Activated CD4-positive, alpha-beta memory T cell treated with anti-CD3 and anti-CD28 coated beads, Interleukin-2, amount 10 ng/mL, durations not matched to agents 7 days and 5 days (primary cell): ENCODE data around the gene CRKL. TPM values are rescaled to one million over a fixed set of nuclear protein-coding genes. Genes with fewer than 3 reads are reported as not detected.

ENCODE experiments used
- CTCF ChIA-PET: fragments of 350-600 bp; sonication (Branson Sonifier 250); formaldehyde crosslinking; loops from one replicate; lab custom pipeline; 2021; ENCODE audit warnings: antibody characterized with exemption, inconsistent platforms; lab: Charles Lee
- POLR2A ChIA-PET: fragments of 350-600 bp; sonication (Branson Sonifier 250); formaldehyde crosslinking; loops from one replicate; lab custom pipeline; 2021; ENCODE audit warnings: antibody characterized with exemption; lab: Charles Lee
- DNase-seq: peaks from one replicate; pipeline ENCODE4 v3.0.0-alpha.2; 2020
- H3K27ac Mint-ChIP-seq: one replicate; pipeline ENCODE4 v1.8.0; 2021; ENCODE audit warnings: mild to moderate bottlenecking, mixed read lengths
- H3K27me3 Mint-ChIP-seq: one replicate; pipeline ENCODE4 v1.8.0; 2021; ENCODE audit warnings: mixed read lengths
- H3K36me3 Mint-ChIP-seq: one replicate; pipeline ENCODE4 v1.8.0; 2021; ENCODE audit warnings: low read depth, mixed read lengths
- H3K4me1 Mint-ChIP-seq: one replicate; pipeline ENCODE4 v1.8.0; 2021; ENCODE audit warnings: mixed read lengths
- H3K4me3 Mint-ChIP-seq: one replicate; pipeline ENCODE4 v1.8.0; 2021; ENCODE audit warnings: mild to moderate bottlenecking, mixed read lengths
- H3K9me3 Mint-ChIP-seq: one replicate; pipeline ENCODE4 v1.8.0; 2021; ENCODE audit warnings: mixed read lengths
- total RNA-seq, 2 experiments: library from RNA; stranded (reverse); gene quantifications; one replicate each; pipeline ENCODE4 v1.2.3, GENCODE V29; 2021

The CRKL gene
- total RNA-seq, 2 experiments from 2014 or later, result 84.8 to 88.2 TPM

DNA sequence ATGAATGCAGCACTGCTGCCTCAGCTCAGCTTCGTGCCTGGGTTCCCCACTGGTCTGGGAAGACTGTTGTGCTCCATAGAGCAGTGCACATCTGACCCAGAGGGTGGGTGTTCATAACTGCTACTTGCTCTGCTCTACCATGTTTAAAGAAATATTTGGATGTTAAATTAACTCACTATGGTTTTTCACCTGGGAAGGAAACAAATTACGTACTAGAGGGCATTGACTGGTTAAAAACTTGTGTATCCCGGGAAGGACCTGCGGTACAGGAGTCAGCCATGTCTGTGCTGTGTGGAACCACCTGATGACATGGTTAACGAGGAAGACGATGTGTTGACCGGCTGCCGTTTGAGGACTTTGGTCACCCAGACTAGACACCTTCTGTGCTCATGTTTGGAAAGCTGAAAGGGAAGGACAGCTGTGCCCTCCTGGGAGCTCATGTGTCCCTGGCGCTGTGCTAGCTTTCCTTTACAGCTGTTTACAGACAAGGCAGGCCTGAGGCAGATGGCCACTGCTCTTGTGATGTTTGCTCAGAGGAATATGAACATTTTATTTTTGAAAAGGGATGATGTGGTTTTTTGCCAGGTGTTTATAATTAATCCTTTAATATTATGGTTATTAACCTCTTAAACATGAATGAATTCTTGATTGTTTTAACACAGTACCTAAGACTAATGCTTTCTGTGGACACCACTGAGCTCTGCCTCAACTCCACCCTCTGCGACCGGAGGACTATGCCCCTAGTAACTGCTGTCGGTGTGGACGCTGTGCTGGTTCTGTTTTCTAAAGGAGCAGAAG lies 35.5 kb downstream of the CRKL start:
- peaks cover 14% of the 10 kb centered on the region for H3K4me1 Mint-ChIP-seq

DNA sequence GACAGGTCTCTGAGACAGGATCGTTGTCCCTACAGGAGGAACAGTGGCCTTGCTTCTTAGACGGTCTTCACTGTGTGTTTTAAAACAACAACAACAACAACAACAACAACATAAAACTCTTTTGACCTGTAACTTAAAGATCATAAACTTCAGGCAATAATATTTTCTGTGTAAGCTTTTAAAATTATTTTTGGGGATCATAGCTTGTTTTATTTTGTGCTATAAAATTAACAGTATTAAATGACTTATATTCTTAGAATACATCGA lies 36.1 kb downstream of the CRKL start:
- H3K4me3 Mint-ChIP-seq, result no peak overlapping the region
- no peak overlapping the region for H3K27ac Mint-ChIP-seq
- H3K36me3 Mint-ChIP-seq, result peaks cover 37% of the 10 kb centered on the region
- CTCF ChIA-PET, result interaction anchor here (0.9 to 1.2 kb wide), 2 partner anchors 8 to 68 kb away, joined by 4 to 8 read pairs; no protein-coding TSS in a partner anchor
- DNase-seq, result no peak
- peaks cover 11% of the 10 kb centered on the region for H3K27me3 Mint-ChIP-seq
- H3K4me1 Mint-ChIP-seq, result peaks cover 12% of the 10 kb centered on the region
- POLR2A ChIA-PET, result interaction anchor here (1.4 kb wide), 1 partner anchor 28 kb away, joined by 3 read pairs; no protein-coding TSS in a partner anchor
- no peaks in the 10 kb centered on the region for H3K9me3 Mint-ChIP-seq

More for the DNA sequence above, 35.5 kb downstream of the CRKL start:
- Mint-ChIP-seq H3K9me3 (no peaks in the 10 kb centered on the region), H3K27ac (no peak overlapping the region), H3K4me3 (no peak overlapping the region), H3K36me3 (peaks cover 41% of the 10 kb centered on the region), H3K27me3 (peaks cover 6% of the 10 kb centered on the region)
- ChIA-PET CTCF (interaction anchor here (0.9 kb wide), 1 partner anchor 9 kb away, joined by 8 read pairs; no protein-coding TSS in a partner anchor), POLR2A (interaction anchor here (1.4 kb wide), 1 partner anchor 29 kb away, joined by 3 read pairs; no protein-coding TSS in a partner anchor)
- no peak for DNase-seq

DNA sequence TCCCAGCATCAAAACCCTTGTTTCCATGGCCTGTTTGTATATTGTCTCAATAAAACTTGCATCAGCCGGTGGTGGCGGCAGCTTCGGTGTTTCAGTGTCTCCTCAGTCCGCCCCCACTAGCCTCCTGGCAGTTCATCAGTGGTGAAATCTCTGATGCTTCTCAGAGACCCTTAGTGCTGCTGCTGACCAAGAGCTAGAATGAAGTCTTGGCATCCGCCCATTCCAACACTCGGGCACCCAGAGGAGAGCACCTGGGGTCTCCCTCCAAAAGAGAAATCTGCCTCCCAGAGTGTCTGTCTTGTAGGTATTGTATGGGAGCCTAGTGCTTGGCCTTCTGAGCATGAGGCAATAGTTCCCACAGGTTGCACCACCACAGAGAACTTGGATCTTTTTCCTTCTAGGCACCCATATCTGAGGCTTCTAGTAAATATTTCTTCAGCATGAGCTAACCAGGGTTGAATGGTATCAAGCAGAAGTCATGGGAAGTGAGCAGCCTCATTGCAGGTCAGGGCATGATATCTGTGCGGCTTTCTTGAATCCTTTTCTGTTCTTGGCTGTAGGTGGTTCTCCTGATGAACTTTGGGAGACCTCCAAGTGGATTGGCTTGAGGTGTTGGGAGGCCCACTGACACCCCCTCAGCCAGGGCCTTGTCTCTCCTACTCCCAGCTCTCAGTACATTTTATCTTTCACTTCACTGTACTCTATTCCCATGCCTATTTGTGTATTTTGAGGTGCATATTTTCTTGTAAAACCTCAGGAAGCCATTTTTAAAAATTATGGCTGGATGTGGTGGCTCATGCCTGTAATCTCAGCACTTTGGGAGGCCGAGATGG lies 36.7 kb downstream of the CRKL start:
- Mint-ChIP-seq H3K4me3 (no peak overlapping the region), H3K9me3 (no peaks in the 10 kb centered on the region), H3K27me3 (peaks cover 13% of the 10 kb centered on the region), H3K27ac (no peak overlapping the region), H3K4me1 (peaks cover 12% of the 10 kb centered on the region), H3K36me3 (peaks cover 36% of the 10 kb centered on the region)
- POLR2A ChIA-PET, result interaction anchor here (1.4 kb wide), 1 partner anchor 28 kb away, joined by 3 read pairs; no protein-coding TSS in a partner anchor
- CTCF ChIA-PET, result interaction anchor here (1.2 kb wide), 1 partner anchor 68 kb away, joined by 4 read pairs; no protein-coding TSS in a partner anchor
- DNase-seq, result no peak

DNA sequence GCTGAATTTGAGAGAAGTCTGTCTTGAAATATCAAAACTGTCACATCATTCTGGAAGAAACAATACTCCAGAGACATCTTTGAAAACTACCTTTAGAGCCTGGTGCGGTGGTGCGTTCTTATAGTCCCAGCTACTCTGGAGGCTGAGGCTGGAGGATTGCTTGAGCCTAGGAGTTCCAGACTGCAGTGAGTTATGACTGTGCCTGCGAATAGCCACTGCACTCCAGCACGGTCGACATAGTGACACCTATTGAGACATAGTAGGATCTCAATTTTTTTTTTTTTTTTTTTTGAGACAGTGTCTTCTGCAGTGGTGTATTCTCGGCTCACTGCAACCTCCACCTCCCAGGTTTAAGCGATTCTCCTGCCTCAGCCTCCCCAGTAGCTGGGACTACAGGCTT lies 38.3 kb downstream of the CRKL start:
- Mint-ChIP-seq H3K27me3 (peaks cover 20% of the 10 kb centered on the region), H3K4me1 (peaks cover 4% of the 10 kb centered on the region), H3K9me3 (no peaks in the 10 kb centered on the region), H3K27ac (no peak overlapping the region), H3K36me3 (peaks cover 27% of the 10 kb centered on the region), H3K4me3 (no peak overlapping the region)
- no peak for DNase-seq
- ChIA-PET POLR2A (no interaction called here), CTCF (interaction anchor here (1.0 kb wide), 1 partner anchor 17 kb away, joined by 5 read pairs; no protein-coding TSS in a partner anchor)

DNA sequence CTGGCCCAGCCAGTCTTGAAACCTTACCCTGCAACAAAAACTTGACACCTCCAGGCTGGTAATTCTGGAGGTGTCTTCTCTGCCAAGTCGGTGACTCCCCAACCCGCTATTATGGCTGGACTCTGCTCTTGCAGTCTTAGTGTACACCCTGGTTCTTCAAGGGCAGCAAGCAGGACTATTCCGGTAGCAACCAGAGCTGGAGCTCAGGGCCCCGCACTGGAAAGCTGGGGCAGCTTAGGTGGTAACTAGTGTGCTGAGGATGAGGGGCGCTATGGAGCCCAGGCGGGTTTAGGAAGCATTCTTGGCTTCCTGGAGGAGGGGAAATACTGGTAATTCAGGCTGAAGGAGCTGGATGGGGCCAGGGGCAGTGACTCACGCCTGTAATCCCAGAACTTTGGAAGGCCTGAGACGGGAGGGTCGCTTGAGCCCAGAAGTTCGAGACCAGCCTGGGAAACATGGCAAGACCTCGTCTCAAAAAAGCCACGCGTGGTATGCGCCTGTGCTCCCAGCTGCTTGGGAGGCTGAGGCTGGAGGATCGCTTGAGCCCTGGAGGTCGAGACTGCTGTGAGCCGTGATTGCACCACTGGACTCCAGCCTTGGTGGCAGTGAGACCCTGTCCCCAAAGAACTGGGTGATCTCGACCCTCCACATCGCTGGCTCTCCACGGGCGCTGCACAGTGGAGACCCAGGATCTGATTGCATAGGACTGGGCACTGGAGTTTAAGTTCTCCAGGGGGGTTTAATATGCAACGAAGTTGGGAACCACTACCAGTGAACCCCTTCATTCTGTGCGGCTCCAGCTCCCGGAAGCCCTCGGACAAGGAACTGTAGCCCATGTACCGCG lies 39.3 kb downstream of the CRKL start:
- peaks cover 4% of the 10 kb centered on the region for H3K4me1 Mint-ChIP-seq
- no peak overlapping the region for H3K27ac Mint-ChIP-seq
- ChIA-PET POLR2A (interaction anchor here (0.9 kb wide), 2 partner anchors 8 to 47 kb away, joined by 3 read pairs; no protein-coding TSS in a partner anchor), CTCF (no interaction called here)
- no peak for DNase-seq
- no peaks in the 10 kb centered on the region for H3K9me3 Mint-ChIP-seq
- peaks cover 21% of the 10 kb centered on the region for H3K27me3 Mint-ChIP-seq
- peaks cover 23% of the 10 kb centered on the region for H3K36me3 Mint-ChIP-seq
- no peak overlapping the region for H3K4me3 Mint-ChIP-seq

DNA sequence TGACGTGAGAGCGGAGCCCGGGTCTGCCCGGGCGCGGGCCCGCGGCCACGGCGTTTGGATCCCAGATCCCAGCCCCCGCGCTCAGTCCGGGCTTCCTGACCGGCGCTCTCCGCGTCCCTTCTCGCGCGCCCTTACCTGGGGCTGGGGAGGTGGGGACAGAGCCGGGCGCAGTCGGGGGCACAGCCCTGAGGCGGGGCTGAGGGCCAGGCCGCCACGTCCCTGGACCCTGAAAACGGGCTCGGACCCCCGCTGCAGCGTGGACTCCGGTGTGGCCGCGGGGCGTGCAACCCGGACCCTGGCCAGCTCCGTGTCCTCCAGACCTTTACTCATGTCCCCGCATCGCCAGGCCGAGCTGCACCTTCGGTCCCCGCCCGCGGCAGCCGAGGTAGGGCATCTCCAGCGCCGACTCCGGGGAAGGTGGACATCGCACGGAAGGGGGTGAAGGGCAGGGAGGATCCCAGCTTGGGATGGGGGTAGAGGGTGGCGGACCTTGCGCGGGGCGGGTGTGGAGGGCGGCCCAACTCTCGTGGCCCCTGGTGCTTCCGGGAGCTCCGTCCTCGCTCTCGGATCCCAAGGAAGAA lies 40.0 kb downstream of the CRKL start:
- ChIA-PET POLR2A (interaction anchor here (0.5 to 0.9 kb wide), 3 partner anchors 9 to 425 kb away, joined by 3 to 4 read pairs (median 3); no protein-coding TSS in a partner anchor), CTCF (no interaction called here)
- Mint-ChIP-seq H3K4me3 (peak overlapping the region; percentile 48), H3K36me3 (peaks cover 18% of the 10 kb centered on the region), H3K9me3 (no peaks in the 10 kb centered on the region), H3K27ac (no peak overlapping the region), H3K4me1 (peaks cover 4% of the 10 kb centered on the region), H3K27me3 (peaks cover 21% of the 10 kb centered on the region)
- no peak for DNase-seq

DNA sequence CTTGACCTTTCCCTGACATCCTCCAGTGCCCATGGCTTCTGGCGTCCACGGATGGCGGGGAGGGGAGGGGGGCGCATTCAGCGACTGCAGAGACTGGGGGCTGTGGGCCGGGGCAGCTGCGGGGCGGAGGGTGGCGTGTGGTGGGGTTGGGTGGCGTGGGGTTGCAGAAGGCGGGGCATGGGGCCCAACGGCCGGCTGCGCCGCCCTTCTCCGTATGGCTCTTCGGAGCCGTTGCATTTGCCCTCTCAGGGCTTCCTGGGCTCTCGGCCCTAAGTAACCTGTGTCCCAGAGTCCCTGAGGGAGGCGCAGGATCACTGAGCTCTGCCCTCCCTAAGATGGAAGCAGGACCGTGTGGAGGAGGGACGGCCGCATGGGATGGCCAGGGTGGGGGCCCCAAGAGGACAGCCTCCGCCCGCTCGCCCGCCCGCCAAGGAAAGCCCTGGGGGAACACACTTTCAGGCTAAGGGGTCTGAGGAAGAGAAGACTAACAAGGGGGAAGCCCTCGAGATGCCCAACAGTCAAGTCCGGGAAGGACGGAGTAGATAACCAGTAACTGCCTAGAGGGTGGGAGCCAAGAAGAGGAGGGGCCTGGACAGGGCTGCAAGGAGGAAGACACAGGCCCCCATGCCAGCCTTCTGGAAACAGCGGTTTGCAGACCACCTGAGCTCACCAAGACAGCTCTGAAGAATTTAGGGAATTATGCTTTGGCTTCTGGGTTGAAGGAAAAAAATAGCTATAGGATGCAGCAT lies 40.6 kb downstream of the CRKL start:
- H3K27ac Mint-ChIP-seq, result no peak overlapping the region
- POLR2A ChIA-PET, result interaction anchor here (0.5 to 0.9 kb wide), 2 partner anchors 9 to 426 kb away, joined by 3 to 4 read pairs; no protein-coding TSS in a partner anchor
- CTCF ChIA-PET, result interaction anchor here (0.6 to 1.2 kb wide), 4 partner anchors 11 to 409 kb away, joined by 3 to 4 read pairs (median 3); no protein-coding TSS in a partner anchor
- DNase-seq, result no peak
- H3K9me3 Mint-ChIP-seq, result no peaks in the 10 kb centered on the region
- H3K4me3 Mint-ChIP-seq, result peak overlapping the region; percentile 48
- peaks cover 21% of the 10 kb centered on the region for H3K27me3 Mint-ChIP-seq
- H3K4me1 Mint-ChIP-seq, result peaks cover 4% of the 10 kb centered on the region
- H3K36me3 Mint-ChIP-seq, result peaks cover 12% of the 10 kb centered on the region

DNA sequence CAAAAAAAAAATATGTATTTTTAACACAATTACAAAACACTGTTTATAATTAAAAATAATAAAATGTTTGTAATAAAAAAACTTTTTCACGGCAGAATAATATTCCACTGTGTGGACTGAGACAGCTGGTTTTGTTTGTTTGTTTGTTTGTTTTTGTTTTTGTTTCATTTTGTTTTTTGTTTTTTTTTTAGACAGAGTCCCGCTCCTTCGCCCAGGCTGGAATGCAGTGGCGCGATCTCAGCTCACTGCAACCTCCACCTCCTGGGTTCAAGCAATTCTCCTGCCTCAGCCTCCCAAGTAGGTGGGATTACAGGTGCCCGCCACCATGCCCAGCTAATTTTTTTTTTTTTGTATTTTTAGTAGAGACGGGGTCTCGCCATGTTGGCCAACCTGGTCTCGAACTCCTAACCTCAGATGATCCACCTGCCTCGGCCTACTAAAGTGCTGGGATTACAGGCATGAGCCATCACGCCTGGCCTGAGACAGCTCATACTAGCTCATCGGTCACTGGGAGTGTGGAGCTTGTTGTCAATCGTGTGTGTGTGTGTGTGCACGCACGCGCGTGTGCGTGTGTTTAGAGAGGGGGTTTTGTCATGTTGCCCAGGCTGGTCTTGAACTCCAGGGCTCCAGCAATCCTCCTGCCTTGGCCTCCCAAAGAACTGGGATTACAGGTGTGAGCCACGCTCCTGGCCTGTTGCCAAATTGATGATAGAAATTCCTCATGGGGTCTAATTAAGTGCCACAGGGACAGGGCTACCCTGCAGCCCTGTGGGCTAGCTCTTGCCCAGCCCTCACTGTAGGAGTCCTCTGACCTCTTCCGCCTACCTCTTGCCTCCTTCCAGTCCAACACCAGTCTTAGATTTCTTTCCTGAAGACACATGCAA lies 42.6 kb downstream of the CRKL start:
- ChIA-PET POLR2A (no interaction called here), CTCF (interaction anchor here (0.9 to 1.7 kb wide), 2 partner anchors 22 to 143 kb away, joined by 3 to 5 read pairs; no protein-coding TSS in a partner anchor)
- H3K4me3 Mint-ChIP-seq, result no peak overlapping the region
- DNase-seq, result no peak
- H3K9me3 Mint-ChIP-seq, result no peaks in the 10 kb centered on the region
- no peaks in the 10 kb centered on the region for H3K36me3 Mint-ChIP-seq
- H3K27me3 Mint-ChIP-seq, result peaks cover 31% of the 10 kb centered on the region
- no peak overlapping the region for H3K27ac Mint-ChIP-seq
- peaks cover 10% of the 10 kb centered on the region for H3K4me1 Mint-ChIP-seq

DNA sequence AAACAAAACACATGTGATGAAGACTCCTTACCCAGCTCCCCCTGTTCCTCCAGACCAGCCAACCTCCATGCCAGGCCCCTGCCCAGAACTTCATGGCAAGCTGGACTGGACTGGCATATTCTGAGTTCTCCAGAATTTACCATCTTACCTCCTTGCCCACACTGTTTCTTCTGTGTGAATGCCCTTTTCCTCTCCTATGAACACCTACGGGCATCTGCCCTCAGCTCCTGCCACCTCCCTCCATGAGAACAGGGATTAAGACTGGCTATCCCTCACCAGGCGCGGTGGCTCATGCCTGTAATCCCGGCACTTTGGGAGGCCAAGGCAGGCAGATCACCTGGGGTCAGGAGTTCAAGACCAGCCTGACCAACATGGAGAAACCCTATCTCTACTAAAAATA lies 43.4 kb downstream of the CRKL start:
- CTCF ChIA-PET, result interaction anchor here (0.9 to 1.7 kb wide), 2 partner anchors 23 to 142 kb away, joined by 3 to 5 read pairs; no protein-coding TSS in a partner anchor

DNA sequence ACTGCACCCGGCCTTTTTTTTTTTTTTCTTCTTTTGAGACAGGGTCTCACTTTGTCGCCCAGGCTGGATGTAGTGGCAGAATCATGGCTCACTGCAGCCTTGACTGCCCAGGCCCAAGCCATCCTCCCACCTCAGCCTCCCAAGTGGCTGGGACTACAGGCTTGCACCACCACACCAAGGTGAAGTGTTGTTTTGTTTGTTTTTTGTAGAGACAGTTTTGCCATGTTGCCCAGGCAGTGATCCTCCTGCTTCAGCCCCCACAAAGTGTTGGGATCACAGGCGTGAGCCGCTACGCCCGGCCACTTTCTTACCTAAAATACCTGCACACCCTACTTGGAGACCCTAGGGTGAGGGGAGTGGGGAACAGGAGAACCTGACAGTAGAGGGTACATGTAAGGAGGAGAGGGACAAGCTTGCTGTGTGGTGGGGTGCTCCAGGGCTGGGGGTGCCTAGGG lies 45.3 kb downstream of the CRKL start:
- ChIA-PET POLR2A (no interaction called here), CTCF (interaction anchor here (0.7 to 1.5 kb wide), 3 partner anchors 10 to 51 kb away, joined by 4 to 8 read pairs (median 4); no protein-coding TSS in a partner anchor)
- no peak for DNase-seq
- no peak overlapping the region for H3K4me3 Mint-ChIP-seq
- peaks cover 7% of the 10 kb centered on the region for H3K4me1 Mint-ChIP-seq
- H3K36me3 Mint-ChIP-seq, result no peaks in the 10 kb centered on the region
- H3K9me3 Mint-ChIP-seq, result no peaks in the 10 kb centered on the region
- no peak overlapping the region for H3K27ac Mint-ChIP-seq
- H3K27me3 Mint-ChIP-seq, result peaks cover 33% of the 10 kb centered on the region

More for the DNA sequence above, 43.4 kb downstream of the CRKL start:
- H3K36me3 Mint-ChIP-seq, result no peaks in the 10 kb centered on the region
- H3K9me3 Mint-ChIP-seq, result no peaks in the 10 kb centered on the region
- peaks cover 34% of the 10 kb centered on the region for H3K27me3 Mint-ChIP-seq
- H3K4me1 Mint-ChIP-seq, result peaks cover 10% of the 10 kb centered on the region
- POLR2A ChIA-PET, result no interaction called here
- H3K27ac Mint-ChIP-seq, result no peak overlapping the region
- no peak overlapping the region for H3K4me3 Mint-ChIP-seq
- DNase-seq, result no peak
